NT2/D1 (cell line): Measurements from ENCODE around the gene CPLX1.

Experiments used
- DNase-seq: peaks from one replicate; pipeline ENCODE4 v3.0.0-alpha.2; 2011; ENCODE audit warnings: low read depth, low spot score
- H3K27me3 ChIP-seq: 2 replicates; pipeline ENCODE4 v1.6.0; 2011; ENCODE audit warnings: mild to moderate bottlenecking; ENCODE audit not compliant: insufficient read length, insufficient read depth
- H3K36me3 ChIP-seq: 2 replicates; pipeline ENCODE4 v1.6.1; 2011; ENCODE audit warnings: mild to moderate bottlenecking, low read length, mixed read lengths; ENCODE audit not compliant: insufficient read depth, insufficient read length
- H3K4me1 ChIP-seq: 2 replicates; pipeline ENCODE4 v1.5.1; 2011; ENCODE audit not compliant: insufficient read depth, insufficient read length
- H3K4me3 ChIP-seq: 2 replicates; pipeline ENCODE4 v1.5.1; 2011; ENCODE audit warnings: low read depth; ENCODE audit not compliant: insufficient read length
- H3K9ac ChIP-seq: 2 replicates; pipeline ENCODE4 v1.6.0; 2011; ENCODE audit warnings: low read depth; ENCODE audit not compliant: insufficient read length
- H3K9me3 ChIP-seq: 2 replicates; pipeline ENCODE4 v1.5.1; 2011; ENCODE audit warnings: mild to moderate bottlenecking, low read length; ENCODE audit not compliant: insufficient read depth
- SUZ12 ChIP-seq: IDR thresholded peaks from 2 replicates; pipeline ENCODE4 v1.6.1; 2011; ENCODE audit not compliant: insufficient read length, insufficient read depth; ENCODE audit errors: extremely low read depth
- YY1 ChIP-seq: IDR thresholded peaks from 2 replicates; pipeline ENCODE4 v1.6.1; 2011; ENCODE audit not compliant: insufficient read length, insufficient read depth
- ZNF274 ChIP-seq: IDR thresholded peaks from 2 replicates; pipeline ENCODE4 v1.6.1; 2011; ENCODE audit warnings: mild to moderate bottlenecking, low read depth, low read length

Gene CPLX1

DNA sequence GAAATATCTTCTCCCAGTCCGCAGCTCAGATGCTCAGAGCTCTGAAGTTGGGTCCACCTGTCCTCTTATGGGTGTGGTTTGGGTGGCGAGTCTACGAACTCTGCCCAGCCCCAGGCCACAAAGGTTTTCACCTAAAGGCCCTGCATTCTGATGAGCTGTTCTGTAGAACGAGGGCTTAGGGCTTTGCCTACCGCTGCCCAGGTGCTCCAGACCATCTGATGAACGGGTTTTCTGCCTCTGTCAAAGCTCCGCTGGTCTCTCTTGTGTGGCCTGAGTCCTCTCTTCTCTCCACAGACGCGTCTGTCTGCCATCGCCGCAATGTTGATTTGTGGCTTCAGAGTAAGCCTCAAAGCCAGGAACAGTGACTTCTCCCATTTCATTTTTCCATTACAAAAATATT lies 28.4 kb upstream of the CPLX1 start:
- Histone ChIP-seq H3K36me3 (peaks cover 87% of the 10 kb centered on the region), H3K4me3 (no peak overlapping the region), H3K27me3 (no peaks in the 10 kb centered on the region), H3K9me3 (no peaks in the 10 kb centered on the region), H3K4me1 (no peaks in the 10 kb centered on the region), H3K9ac (no peak overlapping the region)
- TF ChIP-seq ZNF274 (no peak), SUZ12 (no peak), YY1 (no peak)
- no peak for DNase-seq

DNA sequence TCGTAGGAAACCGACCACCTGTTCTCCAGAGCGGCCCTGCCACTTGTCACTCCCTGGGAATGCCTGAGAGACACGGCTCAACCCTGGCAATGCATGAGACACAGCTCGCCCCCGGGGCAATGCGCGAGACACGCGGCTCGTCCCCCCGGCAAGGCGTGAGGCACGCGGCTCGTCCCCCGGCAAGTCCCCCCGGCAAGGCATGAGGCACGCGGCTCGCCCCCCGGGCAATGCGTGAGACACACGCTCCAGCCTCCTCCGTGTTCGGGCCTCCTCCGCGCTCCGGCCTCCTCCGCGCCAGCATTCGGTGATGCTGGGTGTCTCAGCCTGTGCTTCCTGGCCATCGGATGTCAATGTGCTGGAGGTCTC lies 27.5 kb upstream of the CPLX1 start:
- Histone ChIP-seq H3K4me1 (no peaks in the 10 kb centered on the region), H3K27me3 (no peaks in the 10 kb centered on the region), H3K9me3 (no peaks in the 10 kb centered on the region), H3K36me3 (peaks cover 86% of the 10 kb centered on the region), H3K4me3 (no peak overlapping the region), H3K9ac (no peak overlapping the region)
- no peak for TF ChIP-seq ZNF274
- TF ChIP-seq SUZ12, result no peak
- TF ChIP-seq YY1, result no peak
- DNase-seq, result no peak

DNA sequence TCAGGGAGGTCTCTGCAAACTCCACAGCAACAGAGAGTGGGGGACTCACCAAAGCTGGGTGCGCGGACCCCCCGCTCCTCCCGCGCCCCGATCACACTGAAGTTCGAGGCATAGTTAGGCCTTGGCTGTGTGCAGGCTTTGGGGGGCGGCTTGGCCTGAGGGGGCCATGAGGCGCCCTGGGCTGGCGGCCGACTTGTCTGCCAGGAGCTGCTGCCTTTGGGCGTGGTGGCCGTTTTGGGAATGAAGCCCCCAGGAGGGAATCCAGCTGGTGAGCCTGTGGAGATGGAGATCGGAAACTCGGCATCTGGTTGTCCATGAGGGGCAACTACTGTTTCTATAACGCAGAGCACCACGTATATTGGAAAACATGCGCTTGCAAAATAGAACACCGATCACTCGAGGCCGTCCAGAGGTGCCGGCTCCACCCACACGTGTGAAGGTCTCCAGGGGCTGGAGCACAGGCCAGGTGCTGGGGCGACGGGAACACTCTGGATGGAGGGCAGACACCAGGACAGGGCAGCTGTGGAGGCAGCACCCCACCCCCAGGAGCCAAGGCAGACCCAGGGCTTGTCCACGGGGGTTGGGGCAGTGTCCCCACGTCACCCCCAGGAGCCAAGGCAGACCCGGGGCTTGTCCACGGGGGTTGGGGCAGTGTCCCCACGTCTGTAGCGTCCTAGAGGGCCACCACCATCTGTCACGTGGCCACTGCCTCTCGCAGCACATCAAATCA lies 25.9 kb upstream of the CPLX1 start:
- no peaks in the 10 kb centered on the region for H3K4me1 ChIP-seq
- TF ChIP-seq ZNF274, result no peak
- no peak for TF ChIP-seq SUZ12
- TF ChIP-seq YY1, result no peak
- H3K4me3 ChIP-seq, result no peak overlapping the region
- H3K9me3 ChIP-seq, result no peaks in the 10 kb centered on the region
- DNase-seq, result no peak
- no peak overlapping the region for H3K9ac ChIP-seq
- H3K27me3 ChIP-seq, result no peaks in the 10 kb centered on the region
- peaks cover 82% of the 10 kb centered on the region for H3K36me3 ChIP-seq

DNA sequence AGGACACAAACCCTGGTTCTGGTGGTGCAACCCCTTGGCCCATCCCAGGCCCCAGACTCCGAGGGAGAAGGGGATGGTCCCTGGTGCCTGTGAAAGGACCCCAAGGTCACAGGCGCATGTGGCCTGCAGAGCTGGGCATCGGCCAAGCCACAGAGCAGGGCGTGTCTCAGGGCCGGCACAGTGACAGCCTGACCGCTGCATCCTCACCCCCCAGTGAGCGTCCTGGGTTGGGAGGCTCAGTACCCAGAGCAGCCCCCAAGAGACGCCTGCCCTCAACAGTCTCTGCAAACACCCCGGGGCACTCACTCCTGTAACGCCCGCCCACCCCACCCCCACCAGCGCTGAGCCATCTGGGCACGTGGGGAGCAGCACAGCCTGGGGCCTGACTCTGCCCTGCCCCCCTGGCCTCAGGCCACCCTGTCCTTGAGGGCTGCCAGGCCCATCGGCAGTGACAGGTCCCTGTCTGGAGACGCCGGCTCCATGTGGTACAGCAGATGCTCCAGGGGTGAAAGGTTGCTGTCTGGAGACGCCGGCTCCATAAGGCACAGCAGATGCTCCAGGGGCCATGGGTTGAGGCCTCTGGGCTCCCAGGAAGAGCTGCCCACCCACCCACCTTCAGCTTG lies 24.5 kb upstream of the CPLX1 start:
- H3K36me3 ChIP-seq, result peaks cover 70% of the 10 kb centered on the region
- TF ChIP-seq ZNF274, result no peak
- TF ChIP-seq YY1, result no peak
- TF ChIP-seq SUZ12, result no peak
- H3K9ac ChIP-seq, result no peak overlapping the region
- H3K4me3 ChIP-seq, result no peak overlapping the region
- no peak for DNase-seq
- no peaks in the 10 kb centered on the region for H3K27me3 ChIP-seq
- H3K4me1 ChIP-seq, result peaks cover 6% of the 10 kb centered on the region
- H3K9me3 ChIP-seq, result no peaks in the 10 kb centered on the region

DNA sequence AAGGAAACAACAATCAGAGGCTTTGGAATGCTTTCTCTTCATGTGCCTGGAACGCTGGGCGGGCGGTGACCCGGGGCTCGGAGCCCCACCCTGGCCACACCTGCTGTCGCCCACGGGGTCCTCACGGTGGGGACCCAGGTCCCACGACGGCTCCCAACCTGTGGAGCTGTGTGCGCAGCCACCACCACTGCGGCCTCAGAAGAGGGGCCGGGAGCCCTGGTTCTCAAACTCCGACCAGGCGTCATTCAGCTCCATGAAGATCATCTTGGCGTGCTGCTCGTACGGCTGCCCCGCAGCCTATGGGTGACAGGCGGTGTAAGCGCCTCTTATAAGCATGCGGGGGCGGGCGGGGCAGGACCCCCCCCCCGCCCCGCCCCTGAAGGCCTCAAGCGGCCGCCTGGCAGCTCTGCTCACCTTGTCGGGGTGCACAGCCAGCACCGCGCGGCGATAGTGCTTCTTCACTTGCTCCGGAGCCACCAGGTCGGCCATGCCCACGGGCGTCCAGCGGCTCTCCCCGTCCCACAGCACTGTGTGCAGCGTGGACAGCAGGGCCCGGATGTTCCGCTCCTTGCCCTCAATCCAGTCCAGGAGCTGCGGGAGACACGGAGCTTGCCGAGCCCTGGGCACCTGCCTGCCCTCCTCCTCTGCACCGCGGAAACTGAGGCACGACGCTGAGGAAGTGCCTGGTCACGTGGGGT lies 23.7 kb upstream of the CPLX1 start:
- Histone ChIP-seq H3K4me1 (peaks cover 10% of the 10 kb centered on the region), H3K9me3 (no peaks in the 10 kb centered on the region), H3K9ac (no peak overlapping the region), H3K27me3 (no peaks in the 10 kb centered on the region), H3K36me3 (peaks cover 69% of the 10 kb centered on the region), H3K4me3 (no peak overlapping the region)
- TF ChIP-seq ZNF274, result no peak
- no peak for TF ChIP-seq SUZ12
- no peak for TF ChIP-seq YY1
- no peak for DNase-seq

DNA sequence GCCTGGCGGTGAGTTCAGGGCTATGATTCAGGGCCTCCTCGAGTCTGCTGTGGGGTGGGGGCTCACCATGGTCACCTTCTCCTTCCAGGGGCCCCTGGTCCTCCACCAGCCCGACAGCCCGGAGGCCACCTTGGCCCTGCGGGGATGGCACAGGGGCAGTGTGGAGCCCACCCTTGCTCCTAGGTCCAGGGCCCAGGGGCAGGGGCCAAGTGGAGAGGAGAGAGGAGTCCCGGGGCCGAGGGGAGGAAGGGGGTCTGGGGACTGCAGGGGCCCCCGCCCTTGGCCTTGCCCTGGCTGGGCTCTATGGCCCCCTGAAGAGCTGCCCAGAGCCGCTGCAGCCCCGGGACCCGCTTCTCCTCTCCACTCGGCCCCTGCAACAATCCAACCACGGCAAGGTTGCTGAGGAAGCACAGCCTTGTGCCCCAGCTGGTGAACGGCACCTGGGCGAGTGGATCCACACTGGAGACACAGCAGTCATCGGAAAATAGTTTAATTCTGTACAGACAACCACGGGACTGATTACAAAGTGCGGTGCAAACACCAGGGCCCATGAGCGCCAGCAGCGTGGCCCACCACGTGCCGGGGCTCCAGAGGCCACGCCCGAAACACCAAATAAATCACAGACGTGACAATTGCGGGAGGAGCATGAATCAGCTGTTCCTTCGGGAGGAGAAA lies 23.0 kb upstream of the CPLX1 start:
- Histone ChIP-seq H3K9me3 (no peaks in the 10 kb centered on the region), H3K27me3 (no peaks in the 10 kb centered on the region), H3K4me1 (peaks cover 10% of the 10 kb centered on the region), H3K4me3 (no peak overlapping the region), H3K36me3 (peaks cover 67% of the 10 kb centered on the region), H3K9ac (no peak overlapping the region)
- no peak for DNase-seq
- TF ChIP-seq YY1 (no peak), ZNF274 (no peak), SUZ12 (no peak)

DNA sequence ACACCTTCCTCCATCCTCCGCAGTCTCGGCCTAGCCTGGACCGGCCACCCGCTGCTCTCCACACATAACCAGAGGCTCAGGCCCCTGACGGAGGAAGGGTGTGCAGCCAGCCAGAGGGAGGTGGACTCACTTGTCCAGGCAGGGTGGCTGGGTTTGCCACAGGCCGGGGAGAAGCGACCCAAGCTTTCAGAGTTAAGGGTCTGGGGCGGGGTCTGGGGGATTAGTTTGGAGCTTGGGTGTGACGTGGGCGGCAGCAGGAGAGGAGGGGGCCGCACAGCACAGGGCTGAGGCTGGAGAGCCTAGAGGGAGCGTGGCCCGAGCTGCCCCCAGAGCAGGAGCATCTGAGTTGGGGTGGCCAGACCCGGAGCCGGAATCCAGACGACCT lies 22.4 kb upstream of the CPLX1 start:
- peaks cover 67% of the 10 kb centered on the region for H3K36me3 ChIP-seq
- TF ChIP-seq SUZ12 (no peak), YY1 (no peak), ZNF274 (no peak)
- peaks cover 10% of the 10 kb centered on the region for H3K4me1 ChIP-seq
- H3K9me3 ChIP-seq, result no peaks in the 10 kb centered on the region
- H3K9ac ChIP-seq, result no peak overlapping the region
- no peak overlapping the region for H3K4me3 ChIP-seq
- DNase-seq, result no peak
- H3K27me3 ChIP-seq, result no peaks in the 10 kb centered on the region
